Measurements from ENCODE around the gene EFNB3.

The EFNB3 gene

GRCh38 chr17:7719661-7720060 lies 14.7 kb downstream of the EFNB3 start:
- H3K4me3 ChIP-seq (ENCODE audit: low read length): no peak overlapping the region
- no peak for TF ChIP-seq ZNF274 (IDR thresholded peaks at IDR 0.05; ENCODE audit: low read depth, low read length)

GRCh38 chr17:7720125-7720524 lies 15.1 kb downstream of the EFNB3 start:
- H3K4me3 ChIP-seq (ENCODE audit: low read length): no peak overlapping the region
- TF ChIP-seq ZNF274 (IDR thresholded peaks at IDR 0.05; ENCODE audit: low read depth, low read length): no peak

- no peak for TF ChIP-seq ZNF274 (IDR thresholded peaks at IDR 0.05; ENCODE audit: low read depth, low read length)
- H3K4me3 ChIP-seq (ENCODE audit: low read length): no peak overlapping the region
These were observed 16.6 kb downstream of the EFNB3 start for GRCh38 chr17:7721612-7722011.

GRCh38 chr17:7727886-7728285 lies 22.9 kb downstream of the EFNB3 start:
- TF ChIP-seq ZNF274 (IDR thresholded peaks at IDR 0.05; ENCODE audit: low read depth, low read length): no peak
- no peak overlapping the region for H3K4me3 ChIP-seq (ENCODE audit: low read length)

GRCh38 chr17:7729816-7730215 lies 24.8 kb downstream of the EFNB3 start:
- TF ChIP-seq ZNF274 (IDR thresholded peaks at IDR 0.05; ENCODE audit: low read depth, low read length): no peak

GRCh38 chr17:7732981-7733539 lies 28.1 kb downstream of the EFNB3 start:
- no peak for TF ChIP-seq ZNF274 (IDR thresholded peaks at IDR 0.05; ENCODE audit: low read depth, low read length)

More at GRCh38 chr17:7729816-7730215, 24.8 kb downstream of the EFNB3 start:
- no peak overlapping the region for H3K4me3 ChIP-seq (ENCODE audit: low read length)

GRCh38 chr17:7737601-7738000 lies 32.6 kb downstream of the EFNB3 start:
- TF ChIP-seq ZNF274 (IDR thresholded peaks at IDR 0.05; ENCODE audit: low read depth, low read length): no peak

More at GRCh38 chr17:7732981-7733539, 28.1 kb downstream of the EFNB3 start:
- H3K4me3 ChIP-seq (ENCODE audit: low read length): no peak overlapping the region

GRCh38 chr17:7739746-7740145 lies 34.7 kb downstream of the EFNB3 start:
- no peak overlapping the region for H3K4me3 ChIP-seq (ENCODE audit: low read length)
- no peak for TF ChIP-seq ZNF274 (IDR thresholded peaks at IDR 0.05; ENCODE audit: low read depth, low read length)

More at GRCh38 chr17:7737601-7738000, 32.6 kb downstream of the EFNB3 start:
- H3K4me3 ChIP-seq (ENCODE audit: low read length): no peak overlapping the region

- TF ChIP-seq ZNF274 (IDR thresholded peaks at IDR 0.05; ENCODE audit: low read depth, low read length): no peak
- H3K4me3 ChIP-seq (ENCODE audit: low read length): no peak overlapping the region
These were observed 35.5 kb downstream of the EFNB3 start for GRCh38 chr17:7740481-7741001.

- H3K4me3 ChIP-seq (ENCODE audit: low read length): no peak overlapping the region
- TF ChIP-seq ZNF274 (IDR thresholded peaks at IDR 0.05; ENCODE audit: low read depth, low read length): no peak
These were observed 37.7 kb downstream of the EFNB3 start for GRCh38 chr17:7742729-7743128.

GRCh38 chr17:7744416-7744815 lies 39.4 kb downstream of the EFNB3 start:
- no peak overlapping the region for H3K4me3 ChIP-seq (ENCODE audit: low read length)
- TF ChIP-seq ZNF274 (IDR thresholded peaks at IDR 0.05; ENCODE audit: low read depth, low read length): no peak

- no peak for TF ChIP-seq ZNF274 (IDR thresholded peaks at IDR 0.05; ENCODE audit: low read depth, low read length)
- H3K4me3 ChIP-seq (ENCODE audit: low read length): no peak overlapping the region
These were observed 40.9 kb downstream of the EFNB3 start for GRCh38 chr17:7745748-7746470.

GRCh38 chr17:7747635-7748071 lies 42.7 kb downstream of the EFNB3 start:
- TF ChIP-seq ZNF274 (IDR thresholded peaks at IDR 0.05; ENCODE audit: low read depth, low read length): no peak
- no peak overlapping the region for H3K4me3 ChIP-seq (ENCODE audit: low read length)

GRCh38 chr17:7748076-7748775 lies 43.2 kb downstream of the EFNB3 start:
- TF ChIP-seq ZNF274 (IDR thresholded peaks at IDR 0.05; ENCODE audit: low read depth, low read length): no peak
- H3K4me3 ChIP-seq (ENCODE audit: low read length): no peak overlapping the region

Measured in GM08714 (cell line).